Endothelial cell of umbilical vein (primary cell): ENCODE measurements around the gene UBR4. TPM values are rescaled to one million over a fixed set of nuclear protein-coding genes. Genes with fewer than 3 reads are reported as not detected.

ENCODE experiments used
- BruUV-seq: library from RNA; stranded (reverse); fragments of 400-500 nt; replicated peaks from 2 replicates; lab custom pipeline; 2021; lab: Mats Ljungman, UMichigan
- CTCF ChIA-PET: fragments of 300-600, 350-600 bp; sonication (Branson Sonifier 250); formaldehyde crosslinking; loops from one replicate; lab custom pipeline; 2021; ENCODE audit warnings: antibody characterized with exemption, inconsistent platforms; lab: Charles Lee
- POLR2A ChIA-PET: fragments of 300-600, 350-600 bp; sonication (Branson Sonifier 250); formaldehyde crosslinking; loops from one replicate; lab custom pipeline; 2021; ENCODE audit warnings: antibody characterized with exemption, inconsistent platforms; lab: Charles Lee
- DNase-seq: peaks from one replicate; pipeline ENCODE4 v3.0.0-alpha.2; 2011; ENCODE audit warnings: low read depth, low spot score
- FAIRE-seq: peaks from 2 replicates; lab custom pipeline; 2011; peaks lifted over from hg19 to GRCh38; lab: Jason Lieb, UNC
- H2AFZ ChIP-seq: 2 replicates; pipeline ENCODE4 v1.6.0; 2012; ENCODE audit warnings: low read depth, low read length, control low read depth, inconsistent platforms
- H3K27ac ChIP-seq: 2 replicates; pipeline ENCODE4 v1.5.1; 2011; ENCODE audit warnings: low read depth, mild to moderate bottlenecking, control low read depth, low read length, moderate library complexity; ENCODE audit not compliant: insufficient read depth
- H3K27me3 ChIP-seq, 2 experiments: 2 replicates each; pipeline versions ENCODE4 v1.6.0 to v1.6.1; 2011; ENCODE audit warnings: low read length in 2 of 2, mixed read lengths in 1 of 2; ENCODE audit not compliant: control insufficient read depth in 2 of 2, insufficient read depth in 2 of 2
- H3K36me3 ChIP-seq, 2 experiments: 2 replicates in 1 of 2; 3 replicates in 1 of 2; pipeline ENCODE4 v1.5.1; 2011; ENCODE audit warnings: low read length in 2 of 2, mild to moderate bottlenecking in 1 of 2, moderate library complexity in 1 of 2; ENCODE audit not compliant: control insufficient read depth in 2 of 2, insufficient read depth in 2 of 2; ENCODE audit errors: extremely low read depth in 1 of 2
- H3K4me1 ChIP-seq: 3 replicates; pipeline ENCODE4 v1.5.1; 2011; ENCODE audit warnings: mild to moderate bottlenecking, low read length; ENCODE audit not compliant: control insufficient read depth, insufficient read depth; ENCODE audit errors: extremely low read depth
- H3K4me2 ChIP-seq: 2 replicates; pipeline ENCODE4 v1.6.1; 2011; ENCODE audit warnings: low read length, control low read depth, mixed read lengths; ENCODE audit not compliant: insufficient read depth
- H3K4me3 ChIP-seq, 3 experiments: fragments of 200-600 bp in 1 of 3; sonication (generic), shearing (Covaris generic) in 1 of 3; replicated peaks in 1 of 3; 2 replicates each; pipeline ENCODE4 v1.5.1; 2011 to 2016; ENCODE audit warnings: control low read depth in 3 of 3, low read length in 3 of 3, mild to moderate bottlenecking in 2 of 3, inconsistent platforms in 1 of 3, low read depth in 1 of 3, moderate library complexity in 1 of 3; ENCODE audit not compliant: insufficient read depth in 1 of 3
- H3K79me2 ChIP-seq: 2 replicates; pipeline ENCODE4 v1.6.0; 2012; ENCODE audit warnings: low read length, inconsistent platforms; ENCODE audit not compliant: control insufficient read depth, insufficient read depth
- H3K9ac ChIP-seq: replicated peaks from 2 replicates; pipeline ENCODE3; 2011; ENCODE audit warnings: low read length, control low read depth; ENCODE audit not compliant: insufficient read depth; ENCODE audit errors: extremely low read depth
- H3K9me1 ChIP-seq: replicated peaks from 3 replicates; pipeline ENCODE4 v1.6.0; 2011; ENCODE audit warnings: mild to moderate bottlenecking, low read length; ENCODE audit not compliant: control insufficient read depth, insufficient read depth; ENCODE audit errors: extremely low read depth
- H3K9me3 ChIP-seq: replicated peaks from 2 replicates; pipeline ENCODE4 v1.5.1; 2012; ENCODE audit warnings: low read length, inconsistent platforms; ENCODE audit not compliant: control insufficient read depth, insufficient read depth
- H4K20me1 ChIP-seq: replicated peaks from 2 replicates; pipeline ENCODE3; 2011; ENCODE audit warnings: mild to moderate bottlenecking, low read length; ENCODE audit not compliant: control insufficient read depth, insufficient read depth; ENCODE audit errors: extremely low read depth
- EZH2 ChIP-seq: IDR thresholded peaks from 2 replicates; pipeline ENCODE4 v1.6.1; 2012; ENCODE audit warnings: borderline replicate concordance, low read depth, mild to moderate bottlenecking, moderate library complexity, low read length, inconsistent platforms; ENCODE audit not compliant: severe bottlenecking
- FOS ChIP-seq: IDR thresholded peaks from 2 replicates; pipeline ENCODE4 v1.6.1; 2011; ENCODE audit warnings: mild to moderate bottlenecking, low read length, moderate library complexity, borderline replicate concordance; ENCODE audit not compliant: insufficient read depth
- JUN ChIP-seq: IDR thresholded peaks from 2 replicates; pipeline ENCODE4 v1.6.1; 2011; ENCODE audit warnings: borderline replicate concordance, low read depth; ENCODE audit not compliant: insufficient read length, insufficient read depth
- POLR2A ChIP-seq: IDR thresholded peaks from 2 replicates; pipeline ENCODE4 v1.6.1; 2012; ENCODE audit warnings: low read depth, mild to moderate bottlenecking, control low read depth, low read length
- POLR2AphosphoS5 ChIP-seq: IDR thresholded peaks from 2 replicates; pipeline ENCODE4 v1.6.1; 2012; ENCODE audit warnings: low read depth, mild to moderate bottlenecking, control low read depth, low read length, moderate library complexity; ENCODE audit not compliant: insufficient read depth
- dilution Hi-C: fragments of 300-500 bp; cut with MboI; formaldehyde crosslinking; loops from one replicate; pipeline ENCODE4 v1.15.0; 2019; ENCODE audit warnings: low sequenced_read_pairs; ENCODE audit not compliant: extremely low pct_ligation_motif_present
- intact Hi-C: fragments of 100-400 bp; cut with micrococcal nuclease; formaldehyde crosslinking; loops from one replicate; pipeline ENCODE4 v1.10.0; 2022
- polyA plus RNA-seq, 4 experiments: library from polyadenylated mRNA; depleted of rRNA in 3 of 4; stranded (reverse) in 3 of 4; unstranded in 1 of 4; fragments of >200 nt; gene quantifications; 2 replicates each; pipeline versions ENCODE4 v1.2.1 to v1.2.3, GENCODE V29; 2011 to 2012; ENCODE audit warnings: missing spikeins in 1 of 4
- total RNA-seq: library from RNA; stranded (reverse); gene quantifications from 2 replicates; pipeline ENCODE4 v1.2.3, GENCODE V29; 2021
- TF ChIP-seq, protein P1 (sequence below): IDR thresholded peaks from 2 replicates; pipeline ENCODE4 v1.6.1; 2011; ENCODE audit not compliant: insufficient read depth, insufficient read length
- TF ChIP-seq, protein P2 (sequence below), 2 donors: IDR thresholded peaks; 1 replicate in 1 of 2; 2 replicates in 1 of 2; pipeline ENCODE4 v1.5.1; 2011; ENCODE audit warnings: low read length in 2 of 2, mild to moderate bottlenecking in 2 of 2, moderate library complexity in 2 of 2, control low read depth in 1 of 2, inconsistent platforms in 1 of 2, low read depth in 1 of 2; ENCODE audit not compliant: insufficient read depth in 1 of 2; ENCODE audit errors: extremely low read depth in 1 of 2

UBR4 gene
- total and polyA plus RNA-seq, 2 donors (not counting 3 experiments of a cell fraction or from before 2014, with no cell fraction given) = 125 to 150 TPM

DNA sequence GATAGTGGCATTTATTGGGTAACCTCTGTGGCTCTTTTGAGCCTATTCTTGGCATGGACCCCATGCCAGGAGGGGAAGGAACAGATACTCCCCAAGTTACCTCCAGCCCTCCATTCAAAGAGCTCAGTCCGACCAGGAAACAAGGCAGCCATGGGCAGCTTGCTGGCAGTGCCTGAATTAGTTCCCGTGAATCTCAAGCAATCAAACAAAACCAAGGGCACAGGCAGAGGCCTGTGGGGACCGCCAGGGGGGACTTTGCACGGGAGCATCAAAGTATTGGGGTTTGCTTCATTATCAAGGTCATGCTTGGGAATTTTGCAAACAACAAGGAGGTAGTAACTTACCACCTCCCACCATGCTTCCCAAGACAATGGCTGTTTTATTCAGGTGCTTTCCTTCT is 172.4 kb downstream of the UBR4 start:
- H3K4me1 ChIP-seq = no peaks in the 10 kb centered on the region
- H3K9me1 ChIP-seq = no peaks in the 10 kb centered on the region
- no peak overlapping the region for H3K4me3 ChIP-seq
- no peak overlapping the region for H3K4me2 ChIP-seq
- FAIRE-seq = no peak
- H3K9ac ChIP-seq = no peak overlapping the region
- CTCF ChIA-PET = no interaction called here
- no peak overlapping the region for H2AFZ ChIP-seq
- peaks cover 0 to 4% of the 10 kb centered on the region in 2 experiments for H3K27me3 ChIP-seq
- BruUV-seq = no TSS peak
- intact Hi-C loops (no loop called here), dilution Hi-C loops (no loop called here)
- H3K79me2 ChIP-seq = no peaks in the 10 kb centered on the region
- H3K27ac ChIP-seq = no peak overlapping the region
- no peak for DNase-seq
- H4K20me1 ChIP-seq = no peaks in the 10 kb centered on the region
- TF ChIP-seq, protein P1, sequence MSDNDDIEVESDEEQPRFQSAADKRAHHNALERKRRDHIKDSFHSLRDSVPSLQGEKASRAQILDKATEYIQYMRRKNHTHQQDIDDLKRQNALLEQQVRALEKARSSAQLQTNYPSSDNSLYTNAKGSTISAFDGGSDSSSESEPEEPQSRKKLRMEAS = no peak
- H3K36me3 ChIP-seq = no peaks in the 10 kb centered on the region
- POLR2A ChIA-PET = no interaction called here
- no peaks in the 10 kb centered on the region for H3K9me3 ChIP-seq

DNA sequence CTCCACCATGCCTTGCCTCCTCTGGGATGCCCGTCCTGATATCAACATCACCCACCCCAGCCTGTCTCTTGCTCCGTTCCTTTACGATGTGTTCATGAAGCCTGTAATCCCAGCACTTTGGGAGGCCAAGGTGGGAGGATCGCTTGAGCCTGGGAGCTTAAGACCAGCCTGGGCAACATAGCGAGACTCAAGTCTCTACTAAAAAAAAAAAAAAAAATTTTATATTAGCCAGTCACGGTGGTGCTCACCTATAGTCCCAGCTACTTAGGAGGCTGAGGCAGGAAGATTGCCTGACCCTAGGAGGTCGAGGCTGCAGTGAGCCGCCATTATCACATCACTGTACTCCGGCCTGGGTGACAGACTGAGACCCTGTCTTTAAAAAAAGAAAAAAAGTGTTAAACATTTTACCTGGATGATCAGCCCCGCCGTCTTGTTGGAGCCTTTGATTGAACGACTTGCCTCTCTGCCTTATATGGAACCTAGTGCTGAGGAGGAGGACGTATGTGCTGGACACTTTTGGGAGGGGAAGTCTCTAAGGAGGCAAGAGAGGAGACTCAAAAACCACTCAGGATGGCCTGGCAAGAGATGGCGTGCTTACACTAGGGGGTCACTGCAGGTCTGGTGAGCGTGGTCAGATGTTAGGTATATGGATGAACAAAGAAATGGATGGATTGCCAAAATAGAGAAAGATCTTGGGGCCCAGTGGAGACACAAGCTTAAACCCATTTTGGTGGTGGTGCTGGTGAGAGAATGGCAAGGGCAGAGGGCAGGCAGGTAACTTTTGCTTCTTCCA is 173.1 kb downstream of the UBR4 start:
- Histone ChIP-seq H3K36me3 (no peaks in the 10 kb centered on the region), H3K9me1 (no peaks in the 10 kb centered on the region), H3K9ac (no peak overlapping the region), H3K27me3 (no peaks in the 10 kb centered on the region), H3K27ac (no peak overlapping the region), H3K4me2 (no peak overlapping the region), H2AFZ (no peak overlapping the region), H3K4me3 (no peak overlapping the region), H3K79me2 (no peaks in the 10 kb centered on the region), H3K9me3 (no peaks in the 10 kb centered on the region), H4K20me1 (no peaks in the 10 kb centered on the region), H3K4me1 (no peaks in the 10 kb centered on the region)
- BruUV-seq = no TSS peak
- ChIA-PET POLR2A (no interaction called here), CTCF (interaction anchor here (0.9 kb wide), 1 partner anchor 124 kb away, joined by 3 read pairs; no protein-coding TSS in a partner anchor)
- dilution Hi-C loops (no loop called here), intact Hi-C loops (no loop called here)
- DNase-seq (no peak), FAIRE-seq (no peak)
- TF ChIP-seq, protein P1 = no peak
- TF ChIP-seq FOS = no peak
- TF ChIP-seq, protein P2, sequence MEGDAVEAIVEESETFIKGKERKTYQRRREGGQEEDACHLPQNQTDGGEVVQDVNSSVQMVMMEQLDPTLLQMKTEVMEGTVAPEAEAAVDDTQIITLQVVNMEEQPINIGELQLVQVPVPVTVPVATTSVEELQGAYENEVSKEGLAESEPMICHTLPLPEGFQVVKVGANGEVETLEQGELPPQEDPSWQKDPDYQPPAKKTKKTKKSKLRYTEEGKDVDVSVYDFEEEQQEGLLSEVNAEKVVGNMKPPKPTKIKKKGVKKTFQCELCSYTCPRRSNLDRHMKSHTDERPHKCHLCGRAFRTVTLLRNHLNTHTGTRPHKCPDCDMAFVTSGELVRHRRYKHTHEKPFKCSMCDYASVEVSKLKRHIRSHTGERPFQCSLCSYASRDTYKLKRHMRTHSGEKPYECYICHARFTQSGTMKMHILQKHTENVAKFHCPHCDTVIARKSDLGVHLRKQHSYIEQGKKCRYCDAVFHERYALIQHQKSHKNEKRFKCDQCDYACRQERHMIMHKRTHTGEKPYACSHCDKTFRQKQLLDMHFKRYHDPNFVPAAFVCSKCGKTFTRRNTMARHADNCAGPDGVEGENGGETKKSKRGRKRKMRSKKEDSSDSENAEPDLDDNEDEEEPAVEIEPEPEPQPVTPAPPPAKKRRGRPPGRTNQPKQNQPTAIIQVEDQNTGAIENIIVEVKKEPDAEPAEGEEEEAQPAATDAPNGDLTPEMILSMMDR (IDR thresholded peaks at IDR 0.05; ENCODE audit: extremely low read depth in 1 of 2, insufficient read depth in 1 of 2, low read depth in 1 of 2, low read length in 2 of 2) = no peak
- TF ChIP-seq POLR2AphosphoS5 = no peak
- no peak for TF ChIP-seq EZH2
- TF ChIP-seq JUN = no peak
- no peak for TF ChIP-seq POLR2A
